A549 (cell line): ENCODE data around the gene SMAD6.
A peak's percentile ranks its signal among the peaks of the same experiment; 100 is the strongest.

Experiments used
- BHLHE40 ChIP-seq: IDR thresholded peaks from 2 replicates; pipeline ENCODE4 v1.6.1; 2012; ENCODE audit warnings: low read depth, low read length, inconsistent platforms
- HDAC2 ChIP-seq: fragments of 200-600 bp; sonication (generic); IDR thresholded peaks from 2 replicates; pipeline ENCODE4 v1.6.1; 2016
- KDM1A ChIP-seq: fragments of 200-600 bp; sonication (generic); IDR thresholded peaks from 2 replicates; pipeline ENCODE4 v1.6.1; 2016; ENCODE audit warnings: low read depth, mild to moderate bottlenecking
- POLR2A ChIP-seq: IDR thresholded peaks from 2 replicates; pipeline ENCODE4 v1.6.1; 2012; ENCODE audit warnings: mild to moderate bottlenecking, low read length
- RAD21 ChIP-seq, 2 experiments: fragments of >200 bp in 1 of 2; sonication (Bioruptor Twin) in 1 of 2; formaldehyde crosslinking in 1 of 2; IDR thresholded peaks in 1 of 2; conservative IDR thresholded peaks in 1 of 2; 2 replicates in 1 of 2; 3 replicates in 1 of 2; pipeline ENCODE4 v1.6.1; 2012 to 2018; ENCODE audit warnings: inconsistent platforms in 1 of 2
- TP53 ChIP-seq: fragments of 250-450 bp; sonication (Bioruptor Pico); IDR thresholded peaks from 2 replicates; pipeline ENCODE4 v1.5.0; 2021; ENCODE audit warnings: mild to moderate bottlenecking, moderate library complexity
- ZFP36 ChIP-seq: fragments of 450-650 bp; IDR thresholded peaks from 2 replicates; pipeline ENCODE4 v1.6.1; 2014; ENCODE audit warnings: borderline replicate concordance; ENCODE audit not compliant: partially characterized antibody
- TF ChIP-seq, protein P1 (sequence below): fragments of >200 bp; sonication (Bioruptor Twin); formaldehyde crosslinking; IDR thresholded peaks from 3 replicates; pipeline ENCODE4 v1.5.1; 2016
- TF ChIP-seq, protein P2 (sequence below): IDR thresholded peaks from 2 replicates; pipeline ENCODE4 v1.6.1; 2012
- TF ChIP-seq, protein P3 (sequence below): IDR thresholded peaks from 2 replicates; pipeline ENCODE4 v1.6.1; 2012

DNA sequence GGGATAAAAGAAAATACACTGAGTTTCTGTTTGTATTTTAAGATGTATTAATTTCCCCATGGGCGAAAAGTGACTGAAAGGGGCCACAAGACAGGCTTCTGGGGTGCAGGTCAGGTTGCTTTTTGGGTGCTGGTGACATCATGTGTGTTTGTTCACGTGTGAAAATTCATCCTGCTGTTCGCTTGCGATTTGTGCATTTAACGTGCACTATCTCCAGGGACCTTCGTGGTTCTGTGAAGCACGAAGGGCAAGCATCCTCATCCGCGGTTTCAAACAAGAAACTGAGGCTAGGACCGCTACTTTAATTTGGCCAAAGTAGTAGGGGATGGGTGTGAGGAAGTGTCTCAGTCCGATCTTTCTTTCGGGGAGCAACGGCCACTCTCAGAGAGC lies 1.6 kb upstream of the SMAD6 start:
- TF ChIP-seq HDAC2 (no peak), POLR2A (no peak), TP53 (CRISPR knock-in tag) (no peak), BHLHE40 (no peak), RAD21 (conservative IDR thresholded peaks at IDR 0.05 in 1 of 2, IDR thresholded peaks at IDR 0.05 in 1 of 2) (no peak), ZFP36 (no peak), KDM1A (no peak)
- TF ChIP-seq, protein P1, sequence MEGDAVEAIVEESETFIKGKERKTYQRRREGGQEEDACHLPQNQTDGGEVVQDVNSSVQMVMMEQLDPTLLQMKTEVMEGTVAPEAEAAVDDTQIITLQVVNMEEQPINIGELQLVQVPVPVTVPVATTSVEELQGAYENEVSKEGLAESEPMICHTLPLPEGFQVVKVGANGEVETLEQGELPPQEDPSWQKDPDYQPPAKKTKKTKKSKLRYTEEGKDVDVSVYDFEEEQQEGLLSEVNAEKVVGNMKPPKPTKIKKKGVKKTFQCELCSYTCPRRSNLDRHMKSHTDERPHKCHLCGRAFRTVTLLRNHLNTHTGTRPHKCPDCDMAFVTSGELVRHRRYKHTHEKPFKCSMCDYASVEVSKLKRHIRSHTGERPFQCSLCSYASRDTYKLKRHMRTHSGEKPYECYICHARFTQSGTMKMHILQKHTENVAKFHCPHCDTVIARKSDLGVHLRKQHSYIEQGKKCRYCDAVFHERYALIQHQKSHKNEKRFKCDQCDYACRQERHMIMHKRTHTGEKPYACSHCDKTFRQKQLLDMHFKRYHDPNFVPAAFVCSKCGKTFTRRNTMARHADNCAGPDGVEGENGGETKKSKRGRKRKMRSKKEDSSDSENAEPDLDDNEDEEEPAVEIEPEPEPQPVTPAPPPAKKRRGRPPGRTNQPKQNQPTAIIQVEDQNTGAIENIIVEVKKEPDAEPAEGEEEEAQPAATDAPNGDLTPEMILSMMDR: no peak
- TF ChIP-seq, protein P2, sequence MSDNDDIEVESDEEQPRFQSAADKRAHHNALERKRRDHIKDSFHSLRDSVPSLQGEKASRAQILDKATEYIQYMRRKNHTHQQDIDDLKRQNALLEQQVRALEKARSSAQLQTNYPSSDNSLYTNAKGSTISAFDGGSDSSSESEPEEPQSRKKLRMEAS: 0 out of 2 replicates have a peak, but pooled peaks have one; percentile 6
- TF ChIP-seq, protein P3, sequence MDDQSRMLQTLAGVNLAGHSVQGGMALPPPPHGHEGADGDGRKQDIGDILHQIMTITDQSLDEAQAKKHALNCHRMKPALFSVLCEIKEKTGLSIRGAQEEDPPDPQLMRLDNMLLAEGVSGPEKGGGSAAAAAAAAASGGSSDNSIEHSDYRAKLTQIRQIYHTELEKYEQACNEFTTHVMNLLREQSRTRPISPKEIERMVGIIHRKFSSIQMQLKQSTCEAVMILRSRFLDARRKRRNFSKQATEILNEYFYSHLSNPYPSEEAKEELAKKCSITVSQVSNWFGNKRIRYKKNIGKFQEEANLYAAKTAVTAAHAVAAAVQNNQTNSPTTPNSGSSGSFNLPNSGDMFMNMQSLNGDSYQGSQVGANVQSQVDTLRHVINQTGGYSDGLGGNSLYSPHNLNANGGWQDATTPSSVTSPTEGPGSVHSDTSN: no peak
